GM18519 (cell line): ENCODE results near the gene CFAP97D1.

Experiments
- ATAC-seq: cut with Tn5 transposase; IDR thresholded peaks from one replicate; pipeline ENCODE4 v1.9.1; 2021; ENCODE audit warnings: mild to moderate bottlenecking, moderate library complexity; ENCODE audit not compliant: unreplicated experiment, low FRiP score

The CFAP97D1 gene

DNA sequence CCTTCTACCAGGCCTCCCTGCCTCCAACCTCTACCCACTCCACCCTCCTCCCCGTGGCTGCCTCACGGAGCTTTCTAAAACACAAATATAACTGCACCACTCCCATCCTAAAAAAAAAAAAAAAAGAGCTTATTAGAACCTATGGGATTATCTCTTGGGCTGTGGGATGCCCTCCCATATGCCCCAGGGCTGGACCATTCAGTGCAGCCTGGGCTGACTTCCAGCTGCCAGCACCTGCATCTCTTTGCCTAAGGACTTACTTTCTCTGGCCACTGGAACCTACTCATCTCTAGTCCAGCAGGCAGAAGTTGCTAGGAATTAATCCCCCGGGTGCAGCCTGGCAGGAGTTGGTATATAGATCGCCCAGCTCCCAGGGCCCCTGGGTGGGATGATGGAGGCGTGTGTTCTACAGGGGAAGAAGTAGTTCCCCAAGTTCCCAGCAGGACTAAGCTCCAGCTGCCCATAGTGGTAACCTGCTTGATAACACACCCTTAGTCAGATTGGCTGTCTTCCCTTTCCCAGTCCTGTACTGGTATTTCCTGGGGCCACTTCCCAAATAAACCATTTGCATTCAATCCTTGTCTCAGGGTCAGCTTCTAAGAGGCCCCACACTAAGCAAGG is 42.4 kb downstream of the CFAP97D1 start:
- no peak for ATAC-seq

DNA sequence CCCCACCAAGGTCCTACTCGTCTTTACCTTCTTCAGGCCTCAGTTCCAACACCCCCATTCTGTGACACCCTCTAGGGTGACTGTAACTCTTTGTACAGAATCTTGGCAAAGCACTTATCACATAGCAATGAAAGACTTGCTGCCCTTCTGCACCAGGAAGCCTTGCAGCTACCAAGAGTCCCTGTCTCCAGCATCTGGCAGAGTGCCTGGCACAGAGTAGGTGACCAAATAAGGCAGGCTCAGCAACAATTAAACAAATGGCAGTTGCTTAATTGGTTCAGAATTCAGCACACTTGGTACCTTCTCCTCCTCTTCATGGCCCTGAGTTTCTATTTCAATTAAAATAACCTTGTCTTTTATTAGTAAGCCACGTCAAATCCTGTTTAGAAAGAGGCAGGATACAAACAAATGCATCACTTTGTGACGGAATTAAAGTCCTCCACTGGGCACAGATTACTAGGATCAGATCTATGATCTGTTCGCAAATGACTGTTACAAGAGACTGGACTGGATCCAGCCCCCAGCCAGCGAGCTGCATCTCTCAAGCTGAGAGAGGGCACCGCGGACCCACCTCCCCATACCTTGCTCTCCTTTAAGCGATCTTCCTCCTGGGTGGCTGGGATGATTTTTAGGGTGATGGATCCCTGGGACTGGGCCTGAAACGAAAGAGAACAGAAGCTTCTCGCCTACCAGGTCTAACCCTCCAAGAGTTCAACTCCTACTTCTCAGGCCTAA is 43.3 kb downstream of the CFAP97D1 start:
- ATAC-seq, result no peak

GRCh38 chr17:43825567-43825966 is 45.3 kb downstream of the CFAP97D1 start:
- ATAC-seq, result no peak

DNA sequence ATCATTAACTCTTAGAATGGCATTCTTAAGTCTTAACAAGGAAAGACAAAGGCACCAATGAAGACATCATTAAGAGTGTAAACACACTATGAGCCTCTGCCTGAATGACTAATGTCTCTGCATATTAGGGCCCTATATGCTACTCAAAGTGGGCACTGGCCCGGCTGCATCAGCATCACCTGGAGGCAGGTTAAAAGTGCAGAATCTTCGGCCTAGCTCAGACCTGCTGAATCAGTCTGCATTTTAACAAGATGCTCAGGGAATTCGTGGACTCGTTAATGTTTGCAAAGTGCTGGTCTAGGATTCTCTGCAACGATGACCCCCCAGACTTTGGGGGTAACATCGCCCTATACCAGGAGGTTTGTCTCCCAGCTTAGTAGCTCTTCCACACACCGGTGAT is 46.0 kb downstream of the CFAP97D1 start:
- no peak for ATAC-seq

DNA sequence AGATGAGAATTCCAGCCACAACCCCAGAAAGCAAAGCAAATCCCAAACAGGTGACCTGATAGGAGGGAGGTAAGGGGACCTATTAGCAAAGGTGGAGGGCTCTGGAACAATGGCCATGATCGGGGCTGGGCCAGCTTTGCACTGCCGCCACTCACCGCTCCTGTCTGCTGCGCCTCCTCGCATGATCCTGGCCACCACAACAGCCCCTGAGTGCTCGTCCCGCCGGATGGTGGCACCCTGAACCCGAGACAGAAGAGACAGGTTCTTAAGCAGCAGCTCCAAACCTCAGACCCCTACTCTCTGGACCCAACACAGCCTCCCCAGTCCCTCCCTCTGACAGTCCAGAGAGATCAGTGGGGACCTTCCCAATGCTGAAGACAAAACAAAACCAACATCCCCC is 47.4 kb downstream of the CFAP97D1 start:
- no peak for ATAC-seq

DNA sequence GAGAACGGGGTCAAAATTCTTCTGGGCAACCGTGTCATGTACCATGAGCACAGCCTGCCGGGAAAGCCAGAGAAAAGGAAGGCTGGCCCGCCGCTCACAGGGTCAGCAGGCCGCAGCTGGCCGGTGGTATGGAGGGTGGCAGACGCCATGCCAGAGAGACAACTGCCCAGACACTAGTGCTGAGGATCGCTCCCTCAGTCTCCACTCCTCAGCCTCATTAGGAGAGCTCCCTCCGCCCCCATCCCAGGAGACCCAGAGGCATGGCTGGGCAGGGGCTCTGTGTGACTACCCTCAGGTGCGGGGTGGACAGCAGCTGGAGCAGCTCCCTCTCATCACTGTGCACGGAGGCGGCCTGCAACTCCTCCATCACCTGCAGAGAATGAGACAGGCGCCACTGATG is 49.5 kb downstream of the CFAP97D1 start:
- no peak for ATAC-seq

DNA sequence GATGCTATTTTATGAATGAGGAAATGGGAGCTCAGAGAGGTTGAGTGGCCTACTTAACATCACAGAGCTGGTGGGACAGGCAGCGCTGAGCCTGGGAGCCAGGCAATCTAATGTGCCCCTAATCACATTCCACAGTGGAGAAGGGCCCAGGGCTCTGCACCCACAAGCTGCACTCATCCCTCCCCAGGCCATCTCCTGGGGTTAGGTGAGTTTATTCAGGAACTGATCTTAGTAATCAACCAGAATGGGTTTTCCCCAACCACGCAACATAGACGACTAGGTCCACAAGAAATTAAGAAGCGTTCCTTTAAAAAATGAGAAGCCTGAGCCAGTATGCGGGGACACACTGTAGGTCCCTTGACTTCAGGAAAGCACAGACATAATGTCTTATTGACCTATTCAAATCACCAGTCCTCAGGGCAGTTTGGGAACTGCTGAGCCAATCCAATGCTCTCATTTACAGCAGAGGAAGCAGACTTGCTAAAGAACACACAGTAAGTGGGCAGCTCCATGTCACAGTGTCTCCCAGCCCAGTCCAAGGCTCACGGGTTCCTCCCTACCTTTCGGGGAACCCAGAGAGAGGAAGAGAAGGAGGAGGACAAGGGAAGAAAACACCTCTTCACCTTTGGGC is 50.4 kb downstream of the CFAP97D1 start:
- no peak for ATAC-seq

- ATAC-seq, result no peak
Measured at GRCh38 chr17:43831633-43832032, 51.4 kb downstream of the CFAP97D1 start.

- ATAC-seq, result no peak
Measured at GRCh38 chr17:43832168-43832975, 52.1 kb downstream of the CFAP97D1 start.

DNA sequence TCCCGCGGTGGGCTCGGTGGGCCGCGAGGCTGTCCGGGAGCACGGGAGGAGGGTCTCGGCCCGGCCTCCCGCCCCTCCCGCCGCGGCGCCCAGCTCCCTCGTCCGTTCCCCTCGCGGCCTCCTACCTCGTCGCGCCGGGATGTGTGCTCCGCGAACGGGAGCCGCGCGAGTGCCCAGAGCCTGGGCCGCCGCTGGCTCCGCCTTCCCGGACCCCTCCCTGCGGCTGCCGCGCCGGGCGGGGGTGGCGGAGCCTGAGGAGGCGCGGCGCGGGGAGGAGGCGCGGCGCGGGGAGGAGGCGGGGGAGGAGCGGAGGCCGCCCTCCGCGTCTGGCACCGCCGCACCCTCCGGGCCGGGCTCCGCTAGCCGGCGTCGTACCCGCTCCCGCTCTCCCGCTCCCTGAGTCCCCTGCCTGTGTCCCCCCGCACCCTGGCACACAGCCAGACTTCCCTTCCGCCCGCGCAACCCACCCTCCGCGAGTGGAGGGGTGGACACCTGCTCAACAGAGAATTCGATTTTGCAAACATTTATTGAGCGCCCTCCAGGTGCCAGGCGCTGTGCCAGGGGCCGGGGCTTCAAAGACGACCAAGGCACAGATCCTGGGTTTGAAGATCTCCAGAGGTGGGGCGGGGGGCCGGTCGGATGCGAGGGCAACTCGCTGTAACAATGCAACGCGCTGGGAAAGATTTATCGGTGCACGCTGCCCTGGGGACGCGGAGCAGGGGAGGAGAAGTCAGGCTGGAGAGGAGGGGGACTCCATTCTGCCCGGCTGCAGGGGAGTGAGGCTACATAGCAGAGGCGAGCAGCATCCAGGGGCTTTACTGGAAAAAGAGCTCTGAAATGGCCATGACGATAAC is 53.0 kb downstream of the CFAP97D1 start, which contains the start of gene MPP3:
Gene MPP3 (minus strand): TSS at position 171 of the 854 bp plus-strand sequence. CDS start 1,240 bp downstream, outside the sequence.
- ATAC-seq, result no peak

GRCh38 chr17:43834106-43834505 is 53.9 kb downstream of the CFAP97D1 start:
- ATAC-seq, result no peak
